ENCODE measurements around the gene RABEPK.

DNA sequence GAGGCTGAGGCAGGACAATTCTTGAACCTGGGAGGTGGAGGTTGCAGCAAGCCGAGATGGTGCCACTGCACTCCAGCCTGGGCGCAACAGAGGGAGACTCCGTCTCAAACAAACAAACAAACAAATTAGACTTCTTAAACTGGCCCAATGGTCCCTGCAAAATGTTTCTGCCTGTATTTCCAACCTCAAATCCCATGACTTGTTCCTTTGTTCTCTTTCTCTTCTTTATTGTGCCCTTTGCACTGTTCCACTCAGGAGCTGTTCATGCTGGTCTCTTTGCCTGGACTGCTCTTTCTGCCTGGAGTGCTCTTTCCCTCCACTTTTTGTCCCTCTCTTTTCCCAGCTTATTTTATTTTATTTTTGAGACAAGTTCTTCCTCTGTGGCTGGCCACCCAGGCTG, 4.1 kb downstream of the RABEPK start:
- TF ChIP-seq, protein P1, sequence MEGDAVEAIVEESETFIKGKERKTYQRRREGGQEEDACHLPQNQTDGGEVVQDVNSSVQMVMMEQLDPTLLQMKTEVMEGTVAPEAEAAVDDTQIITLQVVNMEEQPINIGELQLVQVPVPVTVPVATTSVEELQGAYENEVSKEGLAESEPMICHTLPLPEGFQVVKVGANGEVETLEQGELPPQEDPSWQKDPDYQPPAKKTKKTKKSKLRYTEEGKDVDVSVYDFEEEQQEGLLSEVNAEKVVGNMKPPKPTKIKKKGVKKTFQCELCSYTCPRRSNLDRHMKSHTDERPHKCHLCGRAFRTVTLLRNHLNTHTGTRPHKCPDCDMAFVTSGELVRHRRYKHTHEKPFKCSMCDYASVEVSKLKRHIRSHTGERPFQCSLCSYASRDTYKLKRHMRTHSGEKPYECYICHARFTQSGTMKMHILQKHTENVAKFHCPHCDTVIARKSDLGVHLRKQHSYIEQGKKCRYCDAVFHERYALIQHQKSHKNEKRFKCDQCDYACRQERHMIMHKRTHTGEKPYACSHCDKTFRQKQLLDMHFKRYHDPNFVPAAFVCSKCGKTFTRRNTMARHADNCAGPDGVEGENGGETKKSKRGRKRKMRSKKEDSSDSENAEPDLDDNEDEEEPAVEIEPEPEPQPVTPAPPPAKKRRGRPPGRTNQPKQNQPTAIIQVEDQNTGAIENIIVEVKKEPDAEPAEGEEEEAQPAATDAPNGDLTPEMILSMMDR (optimal IDR thresholded peaks at IDR 0.05 in 1 of 3, IDR thresholded peaks at IDR 0.05 in 1 of 3, conservative IDR thresholded peaks at IDR 0.05 in 1 of 3; ENCODE audit: extremely low read depth in 1 of 3, insufficient read depth in 2 of 3, low read length in 3 of 3) = no peak
- TF ChIP-seq EZH2 (IDR thresholded peaks at IDR 0.05; ENCODE audit: low read length) = no peak
